ENCODE data around the gene SCN2B. TPM values are rescaled to one million over a fixed set of nuclear protein-coding genes. Genes with fewer than 3 reads are reported as not detected.

Gene SCN2B
- total and polyA plus RNA-seq, 3 donors from 2014 or later: 0.24 to 0.70 (median 0.43) TPM

DNA sequence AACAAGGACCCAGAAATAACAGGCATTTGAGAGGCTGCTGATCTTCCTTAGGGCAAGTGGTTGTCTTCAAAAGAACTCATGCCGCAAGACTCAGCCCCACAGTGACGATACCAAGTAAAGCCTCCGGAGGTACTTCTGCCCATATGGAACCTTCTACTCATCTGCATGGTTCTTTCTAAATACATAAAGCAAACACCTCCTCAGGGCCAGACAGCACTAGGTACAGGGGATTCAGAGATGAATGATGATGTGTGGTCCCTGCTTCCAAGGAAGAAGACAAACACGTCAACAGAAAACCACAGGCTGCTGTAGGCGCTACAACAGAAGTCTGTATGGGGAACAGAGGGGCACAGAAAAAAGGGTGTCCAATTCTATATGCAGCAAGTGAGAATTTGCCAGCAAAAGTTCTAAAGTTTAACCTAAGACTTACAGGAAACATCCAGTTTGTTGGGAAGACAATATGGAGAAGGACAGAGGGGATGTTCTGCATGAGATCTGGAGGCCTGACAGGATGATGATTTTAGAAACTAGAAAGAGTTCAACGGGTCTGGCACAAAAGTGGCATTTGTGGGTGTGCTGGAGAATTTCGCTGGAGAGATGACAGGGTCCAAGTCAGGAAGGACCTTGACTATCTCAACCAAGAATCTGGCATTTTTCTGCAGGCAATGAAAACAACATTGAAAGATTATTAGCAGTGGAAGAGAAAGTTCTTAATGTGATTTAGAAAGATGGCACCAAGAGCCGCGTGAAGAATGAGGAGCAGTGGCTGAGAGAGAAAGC is 24.7 kb upstream of the SCN2B start:
- 91 to 94% methylated on average over 9 of the region's 9 CpGs for WGBS, 2 donors
- Histone ChIP-seq H3K27ac (no peak overlapping the region), H3K9me3 (no peaks in the 10 kb centered on the region), H3K27me3 (no peaks in the 10 kb centered on the region), H3K36me3 (ENCODE audit: low read depth, missing control alignments) (no peaks in the 10 kb centered on the region), H3K4me3 (no peak overlapping the region), H3K4me1 (no peaks in the 10 kb centered on the region)
- TF ChIP-seq, protein P1, sequence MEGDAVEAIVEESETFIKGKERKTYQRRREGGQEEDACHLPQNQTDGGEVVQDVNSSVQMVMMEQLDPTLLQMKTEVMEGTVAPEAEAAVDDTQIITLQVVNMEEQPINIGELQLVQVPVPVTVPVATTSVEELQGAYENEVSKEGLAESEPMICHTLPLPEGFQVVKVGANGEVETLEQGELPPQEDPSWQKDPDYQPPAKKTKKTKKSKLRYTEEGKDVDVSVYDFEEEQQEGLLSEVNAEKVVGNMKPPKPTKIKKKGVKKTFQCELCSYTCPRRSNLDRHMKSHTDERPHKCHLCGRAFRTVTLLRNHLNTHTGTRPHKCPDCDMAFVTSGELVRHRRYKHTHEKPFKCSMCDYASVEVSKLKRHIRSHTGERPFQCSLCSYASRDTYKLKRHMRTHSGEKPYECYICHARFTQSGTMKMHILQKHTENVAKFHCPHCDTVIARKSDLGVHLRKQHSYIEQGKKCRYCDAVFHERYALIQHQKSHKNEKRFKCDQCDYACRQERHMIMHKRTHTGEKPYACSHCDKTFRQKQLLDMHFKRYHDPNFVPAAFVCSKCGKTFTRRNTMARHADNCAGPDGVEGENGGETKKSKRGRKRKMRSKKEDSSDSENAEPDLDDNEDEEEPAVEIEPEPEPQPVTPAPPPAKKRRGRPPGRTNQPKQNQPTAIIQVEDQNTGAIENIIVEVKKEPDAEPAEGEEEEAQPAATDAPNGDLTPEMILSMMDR (IDR thresholded peaks at IDR 0.05): no peak
- no peak for TF ChIP-seq POLR2A (IDR thresholded peaks at IDR 0.05)
- intact Hi-C loops (cut with DNase I; ENCODE audit: low total_unique reads): loop anchor here (10.0 kb wide), 1 partner anchor 144 kb away; the partner anchor contains the start of genes CD3D and CD3G
- DNase-seq: no peak

DNA sequence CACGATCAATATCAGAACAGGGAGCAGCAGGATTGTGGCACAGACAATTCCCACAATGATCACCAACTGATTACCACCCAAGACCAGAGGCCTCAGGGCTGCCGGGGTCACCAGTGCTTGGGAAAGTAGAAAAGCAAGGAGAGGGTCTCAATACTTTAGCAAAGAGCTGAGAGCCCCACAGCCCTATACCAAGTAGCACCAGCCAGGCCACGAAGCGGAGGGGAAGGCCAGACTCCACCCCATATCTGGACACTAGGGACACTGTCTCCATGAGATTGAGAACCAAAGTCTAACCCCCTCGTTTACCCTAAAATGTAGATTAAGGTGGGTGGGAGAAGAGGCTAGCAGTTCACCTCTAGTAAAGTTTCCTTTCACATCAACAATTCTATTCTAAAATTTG is 24.1 kb upstream of the SCN2B start:
- H3K4me1 ChIP-seq: peaks cover under 1% of the 10 kb centered on the region
- DNase-seq: no peak
- no peaks in the 10 kb centered on the region for H3K9me3 ChIP-seq
- H3K4me3 ChIP-seq: no peak overlapping the region
- no peaks in the 10 kb centered on the region for H3K27me3 ChIP-seq
- no peak overlapping the region for H3K27ac ChIP-seq
- intact Hi-C loops (cut with DNase I; ENCODE audit: low total_unique reads): loop anchor here (10.0 kb wide), 1 partner anchor 144 kb away; the partner anchor contains the start of genes CD3D and CD3G
- 87 to 90% methylated on average over 5 of the region's 5 CpGs for WGBS, 2 donors
- no peak for TF ChIP-seq POLR2A (IDR thresholded peaks at IDR 0.05)
- TF ChIP-seq, protein P1 (IDR thresholded peaks at IDR 0.05): no peak
- no peaks in the 10 kb centered on the region for H3K36me3 ChIP-seq (ENCODE audit: low read depth, missing control alignments)

DNA sequence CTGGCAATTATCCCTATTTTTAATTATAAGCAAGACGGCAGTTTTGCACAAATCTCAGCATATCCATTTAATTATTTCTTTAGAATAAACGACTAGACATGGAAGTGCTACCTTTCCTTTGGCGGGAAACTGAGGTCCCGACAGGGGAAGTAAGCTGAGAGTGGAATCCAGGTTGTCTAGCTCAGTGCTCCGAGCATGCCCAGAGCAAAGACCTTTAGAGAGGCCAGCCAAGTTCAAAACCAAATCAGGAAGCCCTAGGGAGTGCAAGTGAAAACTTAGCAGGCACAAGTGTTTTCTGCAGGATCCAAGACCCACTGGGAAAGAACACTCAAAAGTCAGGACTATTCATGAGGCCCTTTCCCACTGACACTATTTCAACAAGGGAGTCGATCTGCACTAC is 22.7 kb upstream of the SCN2B start:
- intact Hi-C loops (cut with DNase I; ENCODE audit: low total_unique reads): no loop called here
- H3K36me3 ChIP-seq (ENCODE audit: low read depth, missing control alignments): no peaks in the 10 kb centered on the region
- no peak overlapping the region for H3K27ac ChIP-seq
- no peaks in the 10 kb centered on the region for H3K27me3 ChIP-seq
- H3K9me3 ChIP-seq: no peaks in the 10 kb centered on the region
- TF ChIP-seq, protein P1 (IDR thresholded peaks at IDR 0.05): no peak
- no peak for TF ChIP-seq POLR2A (IDR thresholded peaks at IDR 0.05)
- H3K4me1 ChIP-seq: peaks cover 9% of the 10 kb centered on the region
- no peak for DNase-seq
- no peak overlapping the region for H3K4me3 ChIP-seq
- 82 to 86% methylated on average over 6 of the region's 6 CpGs for WGBS, 2 donors

DNA sequence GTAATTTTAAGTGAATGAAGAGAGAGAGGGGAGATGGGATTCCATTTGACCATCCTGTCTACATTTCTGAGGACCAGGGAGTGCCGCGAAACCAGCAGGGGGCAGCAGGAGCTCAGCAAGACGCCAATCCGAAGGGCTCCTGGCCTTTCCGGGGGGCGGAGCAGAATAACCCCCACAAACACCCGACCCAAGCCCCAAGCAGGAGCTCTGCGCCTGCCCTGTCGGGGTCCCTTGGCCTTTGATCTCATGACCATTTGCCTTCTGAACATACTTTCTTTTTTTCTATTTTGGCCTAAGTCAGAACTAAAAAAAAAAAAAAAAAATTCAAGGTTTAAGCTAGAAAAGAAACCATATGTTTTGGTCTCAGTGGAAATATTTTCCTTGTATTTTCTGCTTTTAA is 21.9 kb upstream of the SCN2B start:
- Histone ChIP-seq H3K4me3 (no peak overlapping the region), H3K27me3 (no peaks in the 10 kb centered on the region), H3K36me3 (ENCODE audit: low read depth, missing control alignments) (no peaks in the 10 kb centered on the region), H3K9me3 (no peaks in the 10 kb centered on the region), H3K27ac (no peak overlapping the region), H3K4me1 (peaks cover 9% of the 10 kb centered on the region)
- intact Hi-C loops (cut with DNase I; ENCODE audit: low total_unique reads): no loop called here
- peak; percentile 88 for DNase-seq
- WGBS, 2 donors: 0 to 1% methylated on average over 9 of the region's 9 CpGs
- no peak for TF ChIP-seq POLR2A (IDR thresholded peaks at IDR 0.05)
- TF ChIP-seq, protein P1 (IDR thresholded peaks at IDR 0.05): peak; percentile 30 to 76 (median 68)

Data from testis (tissue), 3 donors.